Central memory CD4-positive, alpha-beta T cell (primary cell): Measurements from ENCODE around the gene FKBP5.
"Not testable (repeated sequence)": the region's sequence is repeated elsewhere in the genome, so short reads cannot be mapped to it uniquely, and the experiment has no call there.

Experiments used
- DNase-seq: peaks from one replicate; pipeline ENCODE4 v3.0.0; 2022

Gene FKBP5

GRCh38 chr6:35607517-35608233 is 81.0 kb downstream of the FKBP5 start:
- DNase-seq = no peak

GRCh38 chr6:35605600-35605999 is 83.1 kb downstream of the FKBP5 start:
- no peak for DNase-seq

DNA sequence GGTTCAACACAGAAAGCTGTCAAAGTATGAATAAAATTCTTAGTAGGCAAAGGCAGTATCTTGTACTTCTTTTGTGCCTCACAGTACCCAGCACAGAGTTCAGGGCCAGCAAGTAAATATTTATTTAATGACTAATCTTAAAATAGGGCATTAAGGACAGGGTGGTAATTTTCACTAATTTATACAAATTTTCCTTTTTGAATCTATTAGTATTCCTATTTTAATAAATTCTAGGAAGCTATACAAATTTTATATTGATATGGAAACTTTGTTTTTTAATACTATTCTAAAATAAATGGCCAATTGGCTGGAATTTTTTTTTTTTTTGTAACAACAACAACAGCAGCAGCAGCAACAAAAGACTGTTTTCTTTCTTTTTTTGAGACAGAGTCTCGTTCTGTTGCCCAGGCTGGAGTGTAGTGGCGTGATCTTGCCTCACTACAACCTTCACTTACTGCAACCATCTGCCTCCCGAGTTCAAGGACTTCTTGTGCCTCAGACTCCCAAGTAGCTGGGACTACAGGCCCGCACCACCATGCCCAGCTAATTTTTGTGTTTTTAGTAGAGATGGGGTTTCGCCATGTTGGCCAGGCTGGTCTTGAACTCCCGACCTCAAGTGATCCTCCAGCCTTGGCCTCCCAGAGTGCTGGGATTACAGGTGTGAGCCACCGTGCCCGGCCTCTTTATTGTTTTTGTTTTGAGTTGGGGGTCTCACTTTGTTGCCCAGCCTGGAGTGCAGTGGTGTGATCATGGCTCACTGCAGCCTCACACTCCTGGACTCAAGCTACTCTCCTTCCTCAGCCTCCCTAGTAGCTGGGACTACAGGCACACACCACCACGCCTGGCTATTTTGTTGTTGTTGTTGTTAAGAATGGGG is 85.2 kb downstream of the FKBP5 start:
- DNase-seq = no peak

DNA sequence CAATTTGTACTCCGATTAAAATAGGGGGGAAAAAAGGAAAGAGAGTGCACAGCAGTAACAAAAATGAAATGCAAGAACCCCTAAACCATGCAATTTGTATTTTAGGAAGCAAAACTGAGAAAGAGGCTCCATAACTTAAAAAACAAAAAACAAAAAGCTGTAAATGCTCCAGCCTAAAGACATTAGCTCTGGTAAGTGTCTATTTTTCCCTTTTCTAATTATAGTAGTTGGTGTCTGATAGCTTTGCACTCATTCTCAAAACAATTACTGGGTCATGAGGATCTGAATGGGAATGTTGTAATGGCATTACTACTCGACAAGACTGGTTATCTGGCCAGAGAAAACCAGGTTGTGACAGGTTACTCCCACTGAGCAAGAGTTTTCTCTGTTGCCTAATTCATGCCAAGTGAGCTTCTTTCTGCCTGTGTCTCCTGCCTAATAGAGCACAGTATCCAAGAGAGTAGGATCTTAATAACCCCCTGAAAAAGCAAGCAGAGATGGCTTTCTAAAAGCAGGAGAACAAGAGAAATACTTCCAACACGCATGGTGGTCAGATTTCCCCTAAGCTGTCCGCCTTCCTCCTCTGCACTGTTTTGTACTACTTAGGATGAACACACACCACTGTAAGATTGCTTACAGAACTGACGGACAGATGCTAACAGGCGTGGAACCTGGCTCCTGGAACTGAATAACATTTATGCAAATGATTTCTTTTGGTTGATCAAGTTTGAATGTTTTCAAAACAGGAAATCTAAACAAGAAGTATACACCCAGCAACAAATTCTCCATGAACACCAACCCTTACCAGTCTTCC is 86.4 kb downstream of the FKBP5 start:
- DNase-seq = peak; percentile 23

DNA sequence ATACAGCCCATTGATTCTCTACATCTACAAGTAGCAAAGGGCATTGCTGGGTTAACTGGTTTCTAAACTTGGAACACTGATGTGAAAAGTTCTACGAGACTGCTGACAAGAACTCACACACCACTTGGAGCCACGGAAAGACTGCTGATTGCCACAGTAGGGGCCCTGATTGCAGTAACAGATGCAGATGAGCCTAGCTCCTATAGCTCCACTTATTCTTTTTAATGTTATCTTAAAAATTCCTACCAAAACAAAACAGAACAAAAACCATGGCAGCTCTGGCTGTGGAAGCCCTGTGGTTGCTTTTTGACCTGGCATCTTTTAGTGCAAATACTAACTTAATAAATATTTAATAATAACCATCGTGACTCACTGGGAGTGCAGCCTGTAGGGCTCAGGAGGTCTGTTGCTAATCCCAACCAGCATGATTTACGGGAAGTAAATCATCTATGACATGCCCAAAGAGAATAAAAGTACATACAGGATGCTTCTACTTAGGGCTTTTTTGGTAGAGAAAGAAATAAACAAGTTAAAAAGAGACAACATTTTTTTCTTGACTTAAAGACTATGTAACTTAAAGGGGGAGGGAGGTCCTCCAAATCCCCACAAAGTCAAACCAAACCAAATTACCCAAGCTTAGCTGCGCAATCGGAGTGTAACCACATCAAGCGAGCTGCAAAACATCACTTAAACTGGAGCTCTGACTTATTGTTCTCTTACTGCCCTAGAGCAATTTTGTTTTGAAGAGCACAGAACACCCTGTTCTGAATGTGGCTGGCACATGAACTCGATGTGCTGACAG is 87.2 kb downstream of the FKBP5 start:
- DNase-seq = peak; percentile 89

DNA sequence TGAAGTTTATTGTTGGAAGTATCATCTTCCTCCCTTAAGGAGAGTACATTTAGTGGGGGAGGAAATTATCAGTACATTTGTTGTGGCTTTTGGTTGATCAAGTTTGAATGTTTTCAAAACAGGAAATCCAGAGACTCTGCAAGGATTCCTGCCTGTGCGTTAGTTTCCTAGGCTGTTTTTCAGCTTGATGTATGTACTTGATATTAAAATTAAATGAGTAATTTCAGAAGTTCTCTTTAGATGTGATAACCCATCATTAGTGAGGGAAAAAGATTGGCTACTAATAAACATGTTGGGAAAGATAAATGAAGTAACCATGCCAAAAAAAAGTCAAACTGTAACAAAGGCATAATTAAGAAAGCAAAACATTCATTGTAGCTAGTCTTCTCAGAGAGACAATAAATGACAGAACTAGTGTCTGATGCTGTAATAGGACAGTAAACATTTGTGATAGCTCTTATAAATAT is 88.0 kb downstream of the FKBP5 start:
- DNase-seq = peak; percentile 43

GRCh38 chr6:35599761-35600658 is 88.7 kb downstream of the FKBP5 start:
- no peak for DNase-seq

GRCh38 chr6:35598621-35599020 is 90.1 kb downstream of the FKBP5 start:
- DNase-seq = not testable (repeated sequence)

- DNase-seq = no peak
Observed at GRCh38 chr6:35596448-35597442, 92.0 kb downstream of the FKBP5 start.

- DNase-seq = peak; percentile 20
Observed at GRCh38 chr6:35594503-35595186, 94.1 kb downstream of the FKBP5 start.

DNA sequence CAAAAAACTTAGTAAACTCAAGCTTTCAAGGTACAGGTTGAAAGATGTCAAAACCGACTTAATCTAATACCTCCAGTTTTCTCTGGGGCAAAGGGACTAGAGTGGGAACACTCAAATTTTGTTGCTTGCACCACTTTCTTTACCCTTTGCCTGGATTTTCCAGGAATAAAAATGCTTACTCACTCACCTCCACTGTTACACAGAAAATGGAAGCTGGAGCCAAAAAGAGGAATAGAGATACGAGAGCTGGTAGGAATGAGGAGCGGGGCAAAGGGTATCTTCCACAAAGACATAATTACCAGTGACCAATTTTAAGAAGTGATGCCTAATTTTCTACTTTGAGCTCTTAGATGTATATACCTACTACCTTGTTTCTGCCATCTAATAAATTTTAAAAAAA is 96.5 kb downstream of the FKBP5 start:
- DNase-seq = no peak

- no peak for DNase-seq
Observed at GRCh38 chr6:35590622-35591066, 98.1 kb downstream of the FKBP5 start.

GRCh38 chr6:35589904-35590303 is 98.8 kb downstream of the FKBP5 start:
- DNase-seq = no peak

GRCh38 chr6:35589201-35589739 is 99.4 kb downstream of the FKBP5 start:
- no peak for DNase-seq

- DNase-seq = no peak
Observed at GRCh38 chr6:35587167-35587566, 101.5 kb downstream of the FKBP5 start.

GRCh38 chr6:35586542-35586941 is 102.2 kb downstream of the FKBP5 start:
- no peak for DNase-seq

- DNase-seq = no peak
Observed at GRCh38 chr6:35585658-35586057, 103.1 kb downstream of the FKBP5 start.

DNA sequence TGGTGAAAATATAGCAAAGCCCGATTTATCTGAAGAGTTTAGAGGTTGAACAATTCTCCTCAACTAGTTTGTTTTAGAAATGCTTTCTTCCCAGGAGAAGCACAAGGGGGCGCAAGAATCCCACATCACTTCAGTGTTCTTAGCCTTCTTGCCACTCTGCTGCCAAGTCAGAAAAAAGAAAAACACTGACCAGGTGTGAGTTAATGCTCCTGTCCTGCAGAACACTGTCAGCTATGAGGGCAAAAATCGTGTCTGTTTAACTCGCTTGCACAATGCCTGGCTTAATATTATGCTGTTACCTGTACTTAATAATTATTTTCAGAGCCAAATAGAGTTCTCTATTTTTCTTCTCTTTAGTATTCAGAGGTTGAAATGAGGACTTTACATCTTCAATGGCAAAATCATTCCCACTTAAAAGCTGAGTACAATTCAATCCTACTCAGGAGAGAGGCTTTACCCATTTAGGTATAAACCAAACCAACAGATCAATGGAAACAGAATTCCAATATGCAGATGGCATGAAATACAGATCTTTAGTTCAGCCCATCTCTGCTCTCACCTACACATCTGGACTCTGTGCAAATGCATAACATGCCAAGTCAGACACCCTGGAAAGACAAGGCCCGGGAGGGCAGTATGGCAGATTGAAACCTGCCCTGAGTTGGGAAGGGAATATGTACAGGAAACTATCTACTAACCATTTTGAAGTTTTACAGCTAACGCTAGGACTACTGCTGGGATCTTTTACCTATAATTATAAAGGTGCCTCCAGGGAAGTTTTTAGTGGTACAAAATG is 104.6 kb downstream of the FKBP5 start:
- DNase-seq = peak; percentile 67
